Measurements from ENCODE around the gene LMNTD1.

DNA sequence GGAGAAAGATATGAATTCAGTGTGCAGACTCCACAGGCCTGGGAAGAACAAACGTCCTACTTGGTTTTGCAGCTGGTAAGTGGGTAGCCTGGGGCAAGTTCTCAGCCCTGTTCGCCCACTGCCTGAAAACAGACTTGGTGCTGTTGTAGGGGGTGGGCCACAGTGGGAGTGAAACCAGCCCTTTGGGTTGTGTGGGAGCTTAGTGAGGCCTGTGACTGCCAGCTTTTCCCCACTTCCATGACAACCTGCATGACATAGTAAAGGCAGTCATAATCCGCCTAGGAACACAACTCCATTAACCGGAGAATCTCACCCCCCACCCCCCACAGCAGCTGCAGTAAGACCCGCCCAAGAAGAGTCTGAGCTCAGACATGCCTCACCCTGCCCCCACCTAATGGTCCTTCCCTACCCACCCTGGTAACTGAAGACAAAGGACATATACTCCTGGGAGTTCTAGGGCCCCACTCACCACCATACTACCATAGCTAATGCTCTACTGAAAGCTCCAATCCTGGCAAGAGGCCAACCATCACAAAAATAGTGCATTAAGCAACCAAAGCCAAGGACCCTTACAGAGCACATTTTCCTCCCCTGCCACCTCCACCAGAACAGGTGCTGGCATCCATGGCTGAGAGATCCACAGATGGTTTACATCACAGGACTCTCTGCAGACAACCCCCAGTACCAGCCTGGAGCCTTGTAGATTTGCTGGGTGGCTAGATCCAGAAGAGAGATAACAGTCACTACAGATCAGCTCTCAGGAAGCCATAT lies 39.8 kb upstream of the LMNTD1 start:
- TF ChIP-seq ZNF565 (CRISPR knock-in tag; conservative IDR thresholded peaks at IDR 0.05; ENCODE audit: low read depth) (no peak), PPARA (CRISPR knock-in tag; IDR thresholded peaks at IDR 0.05; ENCODE audit: borderline replicate concordance) (no peak), TCF4 (CRISPR knock-in tag; IDR thresholded peaks at IDR 0.05; ENCODE audit: borderline replicate concordance) (no peak), ZFP3 (CRISPR knock-in tag; IDR thresholded peaks at IDR 0.05) (no peak), ARNTL (CRISPR knock-in tag; IDR thresholded peaks at IDR 0.05; ENCODE audit: borderline replicate concordance, low read depth) (no peak), RARB (CRISPR knock-in tag; IDR thresholded peaks at IDR 0.05) (no peak), ZFP30 (CRISPR knock-in tag; IDR thresholded peaks at IDR 0.05) (no peak), ESRRG (CRISPR knock-in tag; IDR thresholded peaks at IDR 0.05) (no peak), ZNF70 (CRISPR knock-in tag; IDR thresholded peaks at IDR 0.05) (no peak)
- TF ChIP-seq, protein P1, sequence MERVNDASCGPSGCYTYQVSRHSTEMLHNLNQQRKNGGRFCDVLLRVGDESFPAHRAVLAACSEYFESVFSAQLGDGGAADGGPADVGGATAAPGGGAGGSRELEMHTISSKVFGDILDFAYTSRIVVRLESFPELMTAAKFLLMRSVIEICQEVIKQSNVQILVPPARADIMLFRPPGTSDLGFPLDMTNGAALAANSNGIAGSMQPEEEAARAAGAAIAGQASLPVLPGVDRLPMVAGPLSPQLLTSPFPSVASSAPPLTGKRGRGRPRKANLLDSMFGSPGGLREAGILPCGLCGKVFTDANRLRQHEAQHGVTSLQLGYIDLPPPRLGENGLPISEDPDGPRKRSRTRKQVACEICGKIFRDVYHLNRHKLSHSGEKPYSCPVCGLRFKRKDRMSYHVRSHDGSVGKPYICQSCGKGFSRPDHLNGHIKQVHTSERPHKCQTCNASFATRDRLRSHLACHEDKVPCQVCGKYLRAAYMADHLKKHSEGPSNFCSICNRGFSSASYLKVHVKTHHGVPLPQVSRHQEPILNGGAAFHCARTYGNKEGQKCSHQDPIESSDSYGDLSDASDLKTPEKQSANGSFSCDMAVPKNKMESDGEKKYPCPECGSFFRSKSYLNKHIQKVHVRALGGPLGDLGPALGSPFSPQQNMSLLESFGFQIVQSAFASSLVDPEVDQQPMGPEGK (CRISPR knock-in tag; IDR thresholded peaks at IDR 0.05; ENCODE audit: borderline replicate concordance), result no peak
- TF ChIP-seq, protein P2, sequence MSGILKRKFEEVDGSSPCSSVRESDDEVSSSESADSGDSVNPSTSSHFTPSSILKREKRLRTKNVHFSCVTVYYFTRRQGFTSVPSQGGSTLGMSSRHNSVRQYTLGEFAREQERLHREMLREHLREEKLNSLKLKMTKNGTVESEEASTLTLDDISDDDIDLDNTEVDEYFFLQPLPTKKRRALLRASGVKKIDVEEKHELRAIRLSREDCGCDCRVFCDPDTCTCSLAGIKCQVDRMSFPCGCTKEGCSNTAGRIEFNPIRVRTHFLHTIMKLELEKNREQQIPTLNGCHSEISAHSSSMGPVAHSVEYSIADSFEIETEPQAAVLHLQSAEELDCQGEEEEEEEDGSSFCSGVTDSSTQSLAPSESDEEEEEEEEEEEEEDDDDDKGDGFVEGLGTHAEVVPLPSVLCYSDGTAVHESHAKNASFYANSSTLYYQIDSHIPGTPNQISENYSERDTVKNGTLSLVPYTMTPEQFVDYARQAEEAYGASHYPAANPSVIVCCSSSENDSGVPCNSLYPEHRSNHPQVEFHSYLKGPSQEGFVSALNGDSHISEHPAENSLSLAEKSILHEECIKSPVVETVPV (CRISPR knock-in tag; IDR thresholded peaks at IDR 0.05), result no peak
